HCT116 (cell line): ENCODE measurements around the gene BMP8B.

Experiments used
- CEBPB ChIP-seq: IDR thresholded peaks from 2 replicates; pipeline ENCODE4 v1.6.1; 2012; ENCODE audit warnings: low read depth
- CTCF ChIP-seq, 3 experiments: fragments of 200-600 bp in 1 of 3; sonication (generic) in 1 of 3; IDR thresholded peaks in 2 of 3; conservative IDR thresholded peaks in 1 of 3; 2 replicates each; pipeline ENCODE4 v1.5.1; 2012 to 2017; ENCODE audit warnings: low read depth in 2 of 3, low read length in 2 of 3, antibody characterized with exemption in 1 of 3, borderline replicate concordance in 1 of 3, control low read depth in 1 of 3, mild to moderate bottlenecking in 1 of 3, mixed read lengths in 1 of 3, mixed run types in 1 of 3, moderate library complexity in 1 of 3; ENCODE audit not compliant: insufficient read depth in 1 of 3
- POLR2A ChIP-seq: IDR thresholded peaks from 2 replicates; pipeline ENCODE4 v1.7.0; 2011; ENCODE audit warnings: borderline replicate concordance; ENCODE audit not compliant: insufficient read depth, insufficient read length; ENCODE audit errors: extremely low read depth
- ZNF274 ChIP-seq: fragments of 200-500 bp; sonication (Bioruptor generic); IDR thresholded peaks from 2 replicates; pipeline ENCODE4 v1.6.1; 2014; ENCODE audit warnings: mild to moderate bottlenecking, low read depth, low read length, inconsistent platforms

DNA sequence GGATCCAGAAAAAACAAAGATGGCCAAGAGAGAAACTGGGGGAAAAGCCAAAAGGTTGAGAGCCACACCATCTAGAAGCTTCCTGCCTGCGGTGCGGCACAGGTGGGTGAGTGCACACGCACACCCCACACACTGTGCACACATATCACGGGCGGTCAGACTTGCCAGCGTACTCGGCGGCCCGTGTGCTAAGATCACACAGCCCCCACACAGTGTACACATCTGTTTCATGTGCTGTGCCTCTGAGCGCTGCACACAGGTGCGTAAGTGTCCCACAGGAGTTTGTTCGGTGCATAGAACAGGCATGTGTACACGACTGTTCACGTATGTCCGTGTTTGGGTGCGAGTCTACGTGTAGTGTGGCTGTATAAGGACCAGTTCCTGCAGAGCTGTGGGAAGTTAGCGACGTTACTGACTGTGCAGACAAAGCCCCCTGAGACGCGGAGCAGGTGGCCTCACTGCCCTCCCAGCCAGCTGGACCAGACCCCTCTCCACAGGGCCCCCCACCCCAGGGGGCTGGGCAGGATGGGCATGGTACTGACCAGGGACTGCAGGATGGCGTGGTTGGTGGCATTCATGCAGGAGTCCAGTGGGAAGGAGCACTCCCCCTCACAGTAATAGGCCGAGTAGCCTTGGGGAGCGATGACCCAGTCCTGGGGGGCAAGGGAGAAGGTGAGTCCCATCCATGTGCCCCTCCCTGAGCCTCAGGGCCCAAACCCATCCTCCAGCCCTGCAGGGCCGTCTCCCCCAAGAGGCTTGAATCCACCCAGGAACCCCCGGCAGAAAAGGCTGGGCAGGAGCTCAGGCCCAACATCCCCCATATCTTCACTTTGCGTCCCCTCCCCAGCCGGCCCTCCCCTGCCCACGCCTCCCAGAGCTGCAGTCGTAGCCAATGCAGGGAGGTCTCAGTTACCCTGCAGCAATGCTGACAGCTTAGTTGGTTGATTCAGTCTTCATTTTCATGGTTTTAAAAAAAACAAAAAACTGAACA is 25.8 kb downstream of the BMP8B start:
- TF ChIP-seq CEBPB (no peak), CTCF (IDR thresholded peaks at IDR 0.05 in 2 of 3, conservative IDR thresholded peaks at IDR 0.05 in 1 of 3; ENCODE audit: borderline replicate concordance in 1 of 3, insufficient read depth in 1 of 3, low read depth in 2 of 3, low read length in 2 of 3) (no peak), POLR2A (no peak), ZNF274 (no peak)
